ENCODE results near the gene RCBTB1.
A peak's percentile ranks its signal among the peaks of the same experiment; 100 is the strongest.

Gene RCBTB1

GRCh38 chr13:49585220-49586157 lies at the start of gene RCBTB1:
Gene RCBTB1, minus strand, starts transcription at chr13:49585558. Its CDS starts 18,279 bp downstream, at chr13:49567279.
- no peak for TF ChIP-seq CTCF (conservative IDR thresholded peaks at IDR 0.05)
- TF ChIP-seq ZFX (IDR thresholded peaks at IDR 0.05) = peak; percentile 70
- peak within 1 kb of the TSS; percentile 77 for H3K27ac ChIP-seq

- H3K27ac ChIP-seq = no peak overlapping the region
- TF ChIP-seq ZFX (IDR thresholded peaks at IDR 0.05) (no peak), CTCF (conservative IDR thresholded peaks at IDR 0.05) (no peak)
These were observed 48.4 kb upstream of the RCBTB1 start for GRCh38 chr13:49633710-49634109.

GRCh38 chr13:49632156-49632555 lies 46.8 kb upstream of the RCBTB1 start:
- TF ChIP-seq ZFX (IDR thresholded peaks at IDR 0.05) (no peak), CTCF (conservative IDR thresholded peaks at IDR 0.05) (no peak)
- no peak overlapping the region for H3K27ac ChIP-seq

- H3K27ac ChIP-seq = no peak overlapping the region
- no peak for TF ChIP-seq CTCF (conservative IDR thresholded peaks at IDR 0.05)
- TF ChIP-seq ZFX (IDR thresholded peaks at IDR 0.05) = no peak
These were observed 45.2 kb upstream of the RCBTB1 start for GRCh38 chr13:49630580-49630979.

GRCh38 chr13:49629947-49630346 lies 44.6 kb upstream of the RCBTB1 start:
- no peak overlapping the region for H3K27ac ChIP-seq
- TF ChIP-seq ZFX (IDR thresholded peaks at IDR 0.05) (no peak), CTCF (conservative IDR thresholded peaks at IDR 0.05) (no peak)

- TF ChIP-seq CTCF (conservative IDR thresholded peaks at IDR 0.05) = no peak
- TF ChIP-seq ZFX (IDR thresholded peaks at IDR 0.05) = no peak
- no peak overlapping the region for H3K27ac ChIP-seq
These were observed 44.0 kb upstream of the RCBTB1 start for GRCh38 chr13:49629196-49629938.

All from C4-2B (cell line).